ENCODE results near the gene ROBO1.
"Not testable (repeated sequence)": the region's sequence is repeated elsewhere in the genome, so short reads cannot be mapped to it uniquely, and the experiment has no call there.

ROBO1 gene

DNA sequence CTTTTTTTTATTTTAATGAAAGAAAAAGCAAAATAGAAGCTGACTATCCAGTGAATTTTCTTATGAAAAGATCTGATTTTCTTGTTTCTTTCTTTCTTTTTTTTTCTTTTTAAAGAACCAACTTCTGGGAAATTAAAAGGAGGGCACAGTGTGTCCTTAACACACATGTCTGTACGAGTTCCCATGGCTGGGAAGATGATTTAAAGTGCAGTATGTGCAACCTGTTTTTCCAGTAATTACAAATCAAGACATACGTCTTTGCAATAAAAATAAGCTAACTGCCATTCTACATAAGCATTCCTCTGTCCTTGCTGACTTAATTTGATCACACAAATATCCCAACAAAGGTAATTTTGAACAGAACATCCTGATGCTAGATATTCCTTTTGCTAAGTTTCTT lies 416.1 kb downstream of the ROBO1 start:
- DNase-seq (ENCODE audit: low read depth, low spot score), result no peak
- Histone ChIP-seq H3K9me3 (ENCODE audit: low read depth, low read length) (no peaks in the 10 kb centered on the region), H3K4me3 (no peak overlapping the region), H3K36me3 (ENCODE audit: insufficient read depth, low read length) (no peaks in the 10 kb centered on the region), H3K9ac (ENCODE audit: insufficient read length) (no peak overlapping the region), H3K27ac (no peak overlapping the region)
- TF ChIP-seq FOXP2 (optimal IDR thresholded peaks at IDR 0.05; ENCODE audit: control extremely low read depth, extremely low read length, insufficient read depth) (no peak), POLR2AphosphoS5 (IDR thresholded peaks at IDR 0.05; ENCODE audit: borderline replicate concordance, low read depth, low read length) (no peak), EZH2 (IDR thresholded peaks at IDR 0.05) (no peak)

- TF ChIP-seq FOXP2 (optimal IDR thresholded peaks at IDR 0.05; ENCODE audit: control extremely low read depth, extremely low read length, insufficient read depth) (no peak), POLR2AphosphoS5 (IDR thresholded peaks at IDR 0.05; ENCODE audit: borderline replicate concordance, low read depth, low read length) (no peak), EZH2 (IDR thresholded peaks at IDR 0.05) (no peak)
- Histone ChIP-seq H3K27ac (no peak overlapping the region), H3K9ac (ENCODE audit: insufficient read length) (no peak overlapping the region), H3K9me3 (ENCODE audit: low read depth, low read length) (no peaks in the 10 kb centered on the region), H3K4me3 (no peak overlapping the region), H3K36me3 (ENCODE audit: insufficient read depth, low read length) (no peaks in the 10 kb centered on the region)
- no peak for DNase-seq (ENCODE audit: low read depth, low spot score)
Observed at GRCh38 chr3:79344876-79345871, 422.6 kb downstream of the ROBO1 start.

- DNase-seq (ENCODE audit: low read depth, low spot score), result no peak
- Histone ChIP-seq H3K27ac (no peak overlapping the region), H3K9me3 (ENCODE audit: low read depth, low read length) (no peaks in the 10 kb centered on the region), H3K9ac (ENCODE audit: insufficient read length) (no peak overlapping the region), H3K4me3 (no peak overlapping the region), H3K36me3 (ENCODE audit: insufficient read depth, low read length) (no peaks in the 10 kb centered on the region)
- TF ChIP-seq EZH2 (IDR thresholded peaks at IDR 0.05) (no peak), FOXP2 (optimal IDR thresholded peaks at IDR 0.05; ENCODE audit: control extremely low read depth, extremely low read length, insufficient read depth) (no peak), POLR2AphosphoS5 (IDR thresholded peaks at IDR 0.05; ENCODE audit: borderline replicate concordance, low read depth, low read length) (no peak)
Observed at GRCh38 chr3:79341961-79342360, 425.8 kb downstream of the ROBO1 start.

GRCh38 chr3:79339846-79340245 lies 428.0 kb downstream of the ROBO1 start:
- no peak for DNase-seq (ENCODE audit: low read depth, low spot score)

GRCh38 chr3:79337798-79338197 lies 430.0 kb downstream of the ROBO1 start:
- Histone ChIP-seq H3K36me3 (ENCODE audit: insufficient read depth, low read length) (no peaks in the 10 kb centered on the region), H3K4me3 (no peak overlapping the region), H3K27ac (no peak overlapping the region), H3K9ac (ENCODE audit: insufficient read length) (no peak overlapping the region), H3K9me3 (ENCODE audit: low read depth, low read length) (no peaks in the 10 kb centered on the region)
- DNase-seq (ENCODE audit: low read depth, low spot score), result no peak
- no peak for TF ChIP-seq POLR2AphosphoS5 (IDR thresholded peaks at IDR 0.05; ENCODE audit: borderline replicate concordance, low read depth, low read length)
- no peak for TF ChIP-seq EZH2 (IDR thresholded peaks at IDR 0.05)
- TF ChIP-seq FOXP2 (optimal IDR thresholded peaks at IDR 0.05; ENCODE audit: control extremely low read depth, extremely low read length, insufficient read depth), result no peak

More at GRCh38 chr3:79339846-79340245, 428.0 kb downstream of the ROBO1 start:
- H3K9me3 ChIP-seq (ENCODE audit: low read depth, low read length), result no peaks in the 10 kb centered on the region
- no peak overlapping the region for H3K9ac ChIP-seq (ENCODE audit: insufficient read length)
- no peak for TF ChIP-seq POLR2AphosphoS5 (IDR thresholded peaks at IDR 0.05; ENCODE audit: borderline replicate concordance, low read depth, low read length)
- TF ChIP-seq EZH2 (IDR thresholded peaks at IDR 0.05), result no peak
- no peak for TF ChIP-seq FOXP2 (optimal IDR thresholded peaks at IDR 0.05; ENCODE audit: control extremely low read depth, extremely low read length, insufficient read depth)
- no peaks in the 10 kb centered on the region for H3K36me3 ChIP-seq (ENCODE audit: insufficient read depth, low read length)
- H3K4me3 ChIP-seq, result no peak overlapping the region
- H3K27ac ChIP-seq, result no peak overlapping the region

GRCh38 chr3:79329154-79329553 lies 438.6 kb downstream of the ROBO1 start:
- no peak overlapping the region for H3K9ac ChIP-seq (ENCODE audit: insufficient read length)
- H3K9me3 ChIP-seq (ENCODE audit: low read depth, low read length), result no peaks in the 10 kb centered on the region
- DNase-seq (ENCODE audit: low read depth, low spot score), result no peak
- H3K4me3 ChIP-seq, result no peak overlapping the region
- H3K27ac ChIP-seq, result no peak overlapping the region
- no peak for TF ChIP-seq POLR2AphosphoS5 (IDR thresholded peaks at IDR 0.05; ENCODE audit: borderline replicate concordance, low read depth, low read length)
- no peak for TF ChIP-seq FOXP2 (optimal IDR thresholded peaks at IDR 0.05; ENCODE audit: control extremely low read depth, extremely low read length, insufficient read depth)
- no peak for TF ChIP-seq EZH2 (IDR thresholded peaks at IDR 0.05)
- H3K36me3 ChIP-seq (ENCODE audit: insufficient read depth, low read length), result no peaks in the 10 kb centered on the region

DNA sequence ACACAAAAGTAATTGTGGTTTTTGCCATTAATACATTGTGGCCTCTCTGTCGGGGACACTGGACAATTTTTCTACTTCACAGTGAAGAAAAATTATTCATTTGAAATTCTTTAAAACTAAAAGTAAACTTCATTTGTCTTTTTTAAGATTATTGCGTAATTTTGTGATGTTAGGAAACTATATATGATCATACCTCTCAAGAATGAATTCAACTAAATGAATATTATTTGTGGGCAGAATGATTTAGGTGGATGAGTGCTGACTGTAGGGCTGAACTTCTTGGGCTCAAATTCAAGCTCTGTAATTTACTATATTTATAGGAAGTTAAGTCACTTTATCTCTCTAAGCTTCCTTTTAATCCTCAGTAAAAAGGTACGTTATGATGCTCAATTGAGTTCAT lies 441.2 kb downstream of the ROBO1 start:
- H3K36me3 ChIP-seq (ENCODE audit: insufficient read depth, low read length), result no peaks in the 10 kb centered on the region
- no peak overlapping the region for H3K9ac ChIP-seq (ENCODE audit: insufficient read length)
- H3K9me3 ChIP-seq (ENCODE audit: low read depth, low read length), result no peaks in the 10 kb centered on the region
- H3K4me3 ChIP-seq, result no peak overlapping the region
- H3K27ac ChIP-seq, result no peak overlapping the region
- TF ChIP-seq POLR2AphosphoS5 (IDR thresholded peaks at IDR 0.05; ENCODE audit: borderline replicate concordance, low read depth, low read length) (no peak), EZH2 (IDR thresholded peaks at IDR 0.05) (no peak), FOXP2 (optimal IDR thresholded peaks at IDR 0.05; ENCODE audit: control extremely low read depth, extremely low read length, insufficient read depth) (no peak)
- DNase-seq (ENCODE audit: low read depth, low spot score), result no peak

DNA sequence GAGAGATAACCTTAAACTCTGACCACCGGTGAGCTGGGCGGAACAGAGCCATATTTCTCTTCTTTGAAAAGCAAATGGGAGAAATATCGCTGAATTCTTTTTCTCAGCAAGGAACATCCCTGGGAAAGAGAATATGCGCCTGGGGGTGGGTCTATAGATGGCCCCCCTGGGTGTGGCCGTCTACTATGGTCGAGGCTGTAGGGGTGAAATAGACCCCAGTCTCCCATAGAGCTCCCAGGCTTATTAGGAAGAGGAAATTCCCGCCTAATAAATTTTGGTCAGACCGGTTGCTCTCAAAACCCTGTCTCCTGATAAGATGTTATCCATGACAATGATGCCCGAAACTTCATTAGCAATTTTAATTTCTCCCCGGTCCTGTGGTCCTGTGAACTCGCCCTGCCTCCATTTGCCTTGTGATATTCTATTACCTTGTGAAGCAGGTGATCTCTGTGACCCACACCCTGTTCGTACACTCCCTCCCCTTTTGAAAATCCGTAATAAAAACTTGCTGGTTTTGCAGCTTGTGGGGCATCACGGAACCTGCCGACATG lies 441.9 kb downstream of the ROBO1 start:
- DNase-seq (ENCODE audit: low read depth, low spot score); H3K4me3 ChIP-seq; H3K9ac ChIP-seq (ENCODE audit: insufficient read length); H3K9me3 ChIP-seq (ENCODE audit: low read depth, low read length); H3K27ac ChIP-seq; H3K36me3 ChIP-seq (ENCODE audit: insufficient read depth, low read length): not testable (repeated sequence)

All from SK-N-MC (cell line).